Pulmonary artery endothelial cell (primary cell): ENCODE data around the gene CYGB. TPM values are rescaled to one million over a fixed set of nuclear protein-coding genes. Genes with fewer than 3 reads are reported as not detected.

Source experiments
- DNase-seq: peaks from one replicate; pipeline ENCODE4 v3.0.0-alpha.2; 2011; ENCODE audit warnings: low read depth, low spot score
- total RNA-seq: library from RNA; depleted of rRNA; stranded (reverse); fragments of >200 nt; gene quantifications from 2 replicates; pipeline ENCODE4 v1.2.3, GENCODE V29; 2014

The CYGB gene
- total RNA-seq, 1 donor from 2014 or later: 0.40 TPM

DNA sequence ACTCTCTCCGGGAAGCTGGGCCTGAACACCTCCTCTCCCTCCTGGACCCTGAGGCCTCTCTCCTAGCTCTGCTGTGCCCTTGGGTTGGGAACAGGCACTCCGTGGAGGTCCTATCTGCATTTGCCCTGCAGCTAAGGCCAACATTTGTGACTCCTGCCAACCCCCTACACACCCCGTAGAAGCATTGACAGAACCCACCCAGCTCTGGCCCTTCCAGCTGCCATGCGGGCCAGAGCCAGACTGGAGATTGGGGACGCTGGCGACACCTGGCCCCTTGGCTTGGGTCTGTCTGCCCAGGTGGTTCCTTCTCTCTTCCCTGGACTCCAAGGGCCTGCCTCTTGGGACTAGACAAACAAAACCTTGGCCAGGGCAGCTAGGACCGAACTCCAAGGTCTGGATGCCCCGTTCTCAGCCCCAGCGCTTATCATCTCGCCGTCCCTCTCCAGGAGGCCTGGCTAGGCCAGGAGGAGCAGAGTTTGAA is 35.6 kb downstream of the CYGB start:
- DNase-seq: no peak

DNA sequence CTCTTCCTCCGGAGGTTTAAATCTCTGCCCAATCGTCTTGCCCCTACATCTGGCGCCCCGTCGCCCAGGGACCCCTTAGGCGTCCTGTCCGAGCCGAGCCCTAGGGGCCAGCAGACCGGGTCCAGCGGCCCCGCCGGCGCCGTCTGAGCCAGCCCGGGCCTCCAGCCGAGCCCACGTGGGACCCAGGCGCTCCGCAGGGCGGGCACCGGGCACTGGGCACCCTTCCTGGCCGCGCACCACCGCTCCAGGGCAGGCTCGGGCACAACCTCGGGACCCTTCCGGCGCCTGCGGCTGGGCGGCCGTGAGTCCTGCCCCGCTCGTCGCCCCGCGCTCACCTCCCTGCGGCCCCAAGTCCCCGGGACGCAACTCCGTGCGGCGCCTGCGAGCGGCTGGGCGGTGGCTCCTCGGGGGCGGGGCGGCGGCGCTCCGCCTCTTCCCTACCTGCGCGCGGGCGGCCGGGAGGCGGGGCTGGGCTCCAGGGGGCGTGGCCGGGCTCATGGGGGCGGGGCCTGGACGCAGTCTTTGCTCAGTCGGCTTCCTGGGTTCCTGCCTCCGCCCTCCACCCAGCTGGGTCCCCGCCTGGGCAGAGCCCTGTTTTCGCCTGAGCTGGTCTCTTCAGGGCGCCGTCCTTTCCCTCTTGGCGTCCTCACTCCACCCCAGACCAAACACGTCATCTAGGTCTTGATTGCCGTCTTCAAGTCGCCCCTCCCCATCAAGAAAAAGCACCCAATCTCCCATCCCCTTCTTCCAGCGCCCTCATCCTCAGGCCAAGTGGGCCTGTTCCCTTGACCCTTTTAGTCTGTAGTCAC is 36.3 kb downstream of the CYGB start, which contains the start of gene RHBDF2:
Gene RHBDF2, minus strand, starts transcription at position 406 of the 809 bp plus-strand sequence. CDS start 19,899 bp downstream, outside the sequence.
- DNase-seq: no peak

DNA sequence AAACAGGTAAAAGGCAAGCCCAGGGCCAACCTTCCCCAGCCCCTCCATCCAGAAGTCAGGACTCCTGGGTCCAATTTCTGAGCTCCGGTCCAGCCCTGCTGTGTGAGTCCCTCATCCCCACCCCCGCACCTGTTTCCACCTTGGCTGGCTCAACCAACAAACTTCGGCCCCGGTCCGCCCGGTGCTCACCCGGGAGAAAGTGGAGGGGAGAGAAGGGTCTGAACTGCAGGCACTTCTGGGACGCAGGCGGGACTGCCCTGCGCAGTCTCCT is 36.8 kb downstream of the CYGB start:
- DNase-seq: no peak

DNA sequence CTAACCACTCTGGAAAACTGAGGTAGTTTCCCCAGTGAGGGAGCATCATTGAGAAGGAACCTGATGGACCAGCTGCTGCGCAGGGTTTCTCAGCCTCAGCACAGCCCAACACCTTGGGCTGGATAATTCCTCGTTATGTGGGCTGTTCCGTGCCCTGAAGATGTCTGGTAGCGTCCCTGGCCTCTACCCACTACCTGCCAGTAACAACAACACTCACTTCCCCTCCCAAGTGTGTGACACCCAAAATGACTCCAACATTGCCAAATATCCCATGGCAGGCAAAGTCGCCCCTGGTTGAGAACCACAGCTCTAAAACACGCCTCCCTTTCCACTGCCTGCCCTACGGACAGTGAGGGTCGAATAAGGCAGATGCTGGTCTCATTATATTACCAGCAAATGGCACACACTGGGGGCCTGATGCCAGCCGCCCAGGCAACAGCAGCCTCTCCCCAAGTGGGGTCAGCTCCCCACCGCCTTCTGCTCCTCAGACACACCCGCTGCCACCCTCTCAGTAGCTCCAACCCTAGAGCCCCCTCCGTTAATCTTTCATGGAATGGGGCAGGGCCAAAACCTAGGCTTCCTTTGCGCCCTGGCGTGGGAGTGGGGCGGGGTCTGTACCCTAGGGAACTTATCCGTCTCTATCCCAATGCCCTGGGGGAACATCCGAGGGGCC is 37.3 kb downstream of the CYGB start:
- no peak for DNase-seq

DNA sequence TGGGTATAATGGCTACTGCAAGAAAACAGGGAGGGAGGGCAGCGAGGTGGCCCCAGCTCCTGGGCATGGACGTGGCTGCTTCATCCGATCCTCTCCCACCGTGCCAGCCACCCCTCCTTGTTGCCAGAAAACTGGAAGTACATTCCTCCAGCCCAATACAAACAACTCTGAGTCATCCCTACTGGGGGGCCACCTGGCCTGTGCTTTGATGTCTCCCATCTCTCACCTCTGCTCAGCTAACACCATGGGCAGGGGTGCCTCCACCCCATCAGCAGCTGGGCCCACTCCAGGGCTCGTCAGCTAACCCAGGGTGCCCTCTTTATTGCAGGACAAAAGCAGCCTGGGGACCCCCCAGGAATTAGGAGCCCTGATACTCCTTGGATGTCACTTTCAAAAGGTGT is 38.2 kb downstream of the CYGB start:
- no peak for DNase-seq

DNA sequence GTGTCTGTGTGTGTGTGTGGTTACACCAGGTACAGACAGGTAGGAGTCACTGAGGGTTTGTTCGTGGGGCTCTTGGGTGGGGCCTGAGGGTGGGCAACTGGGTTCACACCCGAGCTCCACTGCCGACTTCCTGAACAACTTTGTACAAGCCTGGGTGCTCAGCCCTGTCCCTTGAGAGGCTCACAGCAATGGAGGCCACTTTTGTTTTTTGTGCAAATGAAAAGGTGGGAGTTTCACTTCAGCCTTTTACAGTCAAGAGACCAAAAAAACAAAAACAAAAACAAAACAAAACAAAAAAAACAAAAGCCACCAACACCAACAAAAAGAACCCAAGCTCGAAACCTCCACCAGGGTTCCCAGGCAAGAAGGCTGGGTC is 38.6 kb downstream of the CYGB start:
- no peak for DNase-seq

DNA sequence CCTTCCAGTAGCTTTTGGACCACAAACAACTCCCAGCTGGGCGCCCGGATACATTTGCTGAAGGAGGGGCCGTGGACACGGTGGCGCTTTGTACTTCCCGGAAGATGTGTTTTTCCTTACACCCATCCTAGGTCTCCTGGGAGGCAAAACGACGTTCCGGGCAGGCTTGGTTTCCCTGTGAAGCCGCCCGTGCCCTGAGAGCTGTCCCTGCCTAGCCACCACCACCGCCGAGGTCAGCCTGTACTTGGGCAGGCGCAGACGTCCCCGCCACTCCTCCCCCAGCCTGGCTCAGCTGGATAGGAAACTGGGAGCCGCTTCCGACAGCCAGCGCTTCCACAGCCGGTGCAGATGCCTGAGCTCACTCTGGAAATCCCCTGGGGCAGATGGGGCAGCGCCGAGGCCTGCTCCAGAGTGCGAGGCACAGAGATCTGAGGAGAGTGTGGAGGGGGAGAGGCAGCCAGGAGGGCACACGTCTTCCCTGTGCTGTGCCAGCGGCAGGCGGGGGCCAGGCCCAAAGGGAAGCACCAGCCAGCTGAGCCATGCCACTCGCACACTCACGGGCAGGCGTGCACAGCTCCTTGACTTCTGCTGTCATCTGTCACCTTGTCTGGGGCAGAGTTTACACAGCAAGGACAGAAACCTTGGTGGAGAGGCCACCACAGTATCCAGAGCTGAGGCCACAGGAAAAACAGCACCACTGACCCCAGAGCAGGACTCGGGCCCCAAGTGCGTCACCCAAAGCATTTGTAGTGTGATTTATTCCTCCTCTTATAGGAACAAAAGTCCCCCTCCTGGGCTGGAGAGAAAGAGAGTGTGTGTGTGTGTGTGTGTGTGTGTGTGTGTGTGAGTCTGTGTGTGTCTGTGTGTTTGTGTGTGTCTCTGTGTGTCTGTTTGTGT is 39.3 kb downstream of the CYGB start:
- peak; percentile 78 for DNase-seq

DNA sequence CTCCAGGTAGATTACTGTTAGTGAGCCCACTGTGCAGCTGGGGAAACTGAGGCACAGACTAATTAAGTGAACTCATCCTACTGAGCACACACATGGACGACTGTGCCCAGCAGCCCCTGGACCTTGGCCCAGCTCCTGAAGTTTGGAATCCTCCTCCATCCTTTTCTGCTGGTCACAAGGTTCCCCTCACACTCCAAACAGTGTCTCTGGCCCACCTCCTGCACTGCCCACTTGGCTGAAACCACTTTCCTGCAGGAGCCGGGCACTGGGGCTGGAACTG is 39.9 kb downstream of the CYGB start:
- no peak for DNase-seq

DNA sequence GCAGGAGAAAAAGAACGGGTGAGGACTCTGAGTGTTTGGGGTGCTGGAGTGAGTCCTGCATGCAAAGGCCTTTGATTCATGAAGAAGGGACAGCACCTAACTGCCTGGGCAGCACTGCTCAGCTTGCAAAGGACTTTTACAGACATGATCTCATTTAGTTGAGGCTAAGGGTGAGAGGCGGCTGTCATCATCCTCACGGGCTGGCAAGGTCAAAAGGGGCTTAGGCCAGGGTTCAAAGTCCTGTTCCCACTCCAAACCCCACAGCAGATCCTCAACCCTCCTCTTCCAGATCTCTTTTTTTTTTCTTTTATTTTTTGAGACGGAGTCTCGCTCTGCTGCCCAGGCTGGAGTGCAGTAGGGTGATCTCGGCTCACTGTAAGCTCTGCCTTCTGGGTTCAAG is 41.0 kb downstream of the CYGB start:
- DNase-seq: no peak

DNA sequence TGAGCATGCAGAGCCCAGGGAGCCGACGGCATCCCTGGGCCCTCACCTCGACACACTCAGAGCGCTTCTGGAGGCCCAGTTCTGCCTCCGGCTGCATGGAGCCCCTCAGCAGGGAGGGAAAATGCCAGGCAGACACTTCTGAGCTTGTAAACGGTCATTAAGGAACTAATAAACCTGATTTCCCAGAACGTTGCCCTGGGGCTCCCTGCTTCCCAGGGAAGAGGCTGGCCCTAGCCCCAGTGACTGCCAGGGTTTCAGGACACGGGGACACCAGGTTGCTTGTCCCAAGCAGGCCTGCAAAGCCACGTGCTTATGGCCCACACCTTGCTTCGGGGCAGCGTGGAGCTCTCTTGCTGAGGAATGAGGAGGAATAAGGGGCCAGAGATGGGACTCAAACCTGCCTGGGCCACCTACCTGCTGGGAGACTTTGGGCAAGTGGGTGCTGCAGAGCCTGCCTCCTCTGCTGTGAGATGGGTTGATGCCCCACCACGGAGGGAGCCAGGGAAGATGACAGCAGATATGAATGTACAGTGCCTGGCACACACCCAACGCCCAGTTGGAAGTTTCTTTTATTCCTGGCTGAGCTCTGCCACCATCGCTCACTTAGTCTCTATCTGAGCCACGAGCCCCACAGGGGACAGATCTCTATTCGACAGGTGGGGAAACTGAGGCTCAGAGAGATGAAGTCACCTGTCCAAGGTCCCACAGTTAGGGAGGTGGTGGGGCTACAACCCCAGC is 41.7 kb downstream of the CYGB start:
- no peak for DNase-seq

DNA sequence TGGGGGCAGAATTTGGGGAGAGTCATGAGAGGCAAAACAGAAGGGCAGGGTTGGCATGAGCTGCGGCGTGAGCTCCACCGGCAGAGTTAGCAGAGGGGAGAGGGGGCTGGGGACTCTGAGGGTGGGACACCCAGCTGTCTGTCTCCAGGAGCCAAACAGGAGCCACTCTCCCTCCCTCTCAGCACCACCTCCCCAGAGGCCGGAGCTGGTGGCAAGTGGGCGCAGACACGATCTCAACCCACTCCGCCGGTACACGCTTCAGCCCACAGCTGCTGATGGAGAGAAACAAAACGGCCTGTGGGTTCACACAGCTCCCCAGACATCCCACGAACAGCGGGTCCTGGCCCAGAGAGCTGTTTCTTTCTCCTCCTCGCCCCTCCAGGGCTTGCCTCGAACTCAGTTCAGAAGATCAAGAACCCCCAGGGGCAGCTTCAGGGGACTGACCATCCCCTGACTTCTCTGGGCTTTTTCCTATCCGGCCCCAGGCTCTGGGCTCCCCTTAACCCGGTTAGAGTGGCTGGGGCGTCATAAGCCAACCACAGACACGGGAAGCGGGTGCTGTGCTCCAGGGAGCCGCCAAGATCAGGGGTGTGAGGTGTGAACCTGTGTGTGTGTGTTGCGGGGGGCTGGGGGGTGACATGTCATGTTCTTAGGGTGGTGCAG is 43.9 kb downstream of the CYGB start:
- DNase-seq: no peak

DNA sequence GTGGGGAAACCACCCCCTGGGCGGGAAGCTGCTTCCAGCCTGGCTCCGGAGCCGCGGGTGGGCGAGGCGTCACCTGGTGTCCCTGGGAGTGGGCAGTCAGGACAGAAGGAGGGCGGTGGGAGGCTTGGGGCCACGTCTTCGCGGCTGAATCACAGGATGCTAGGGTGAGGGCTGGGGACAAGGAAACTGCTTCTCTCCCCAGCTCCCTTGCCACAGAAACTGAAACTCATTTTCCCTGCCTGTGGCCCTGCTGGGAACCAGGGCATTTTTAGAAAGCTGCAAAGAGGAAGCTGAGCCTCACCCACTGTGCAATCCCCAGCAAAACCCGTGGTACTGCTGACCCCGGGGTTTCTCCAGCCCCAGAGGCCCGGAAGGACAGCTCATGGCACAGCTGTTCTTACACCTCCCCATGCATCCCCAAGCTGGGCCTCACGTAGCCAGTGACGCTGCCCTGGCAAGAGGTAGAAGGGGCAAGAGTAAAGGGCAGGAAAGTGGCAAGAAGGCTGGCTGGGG is 44.5 kb downstream of the CYGB start:
- DNase-seq: peak; percentile 33

DNA sequence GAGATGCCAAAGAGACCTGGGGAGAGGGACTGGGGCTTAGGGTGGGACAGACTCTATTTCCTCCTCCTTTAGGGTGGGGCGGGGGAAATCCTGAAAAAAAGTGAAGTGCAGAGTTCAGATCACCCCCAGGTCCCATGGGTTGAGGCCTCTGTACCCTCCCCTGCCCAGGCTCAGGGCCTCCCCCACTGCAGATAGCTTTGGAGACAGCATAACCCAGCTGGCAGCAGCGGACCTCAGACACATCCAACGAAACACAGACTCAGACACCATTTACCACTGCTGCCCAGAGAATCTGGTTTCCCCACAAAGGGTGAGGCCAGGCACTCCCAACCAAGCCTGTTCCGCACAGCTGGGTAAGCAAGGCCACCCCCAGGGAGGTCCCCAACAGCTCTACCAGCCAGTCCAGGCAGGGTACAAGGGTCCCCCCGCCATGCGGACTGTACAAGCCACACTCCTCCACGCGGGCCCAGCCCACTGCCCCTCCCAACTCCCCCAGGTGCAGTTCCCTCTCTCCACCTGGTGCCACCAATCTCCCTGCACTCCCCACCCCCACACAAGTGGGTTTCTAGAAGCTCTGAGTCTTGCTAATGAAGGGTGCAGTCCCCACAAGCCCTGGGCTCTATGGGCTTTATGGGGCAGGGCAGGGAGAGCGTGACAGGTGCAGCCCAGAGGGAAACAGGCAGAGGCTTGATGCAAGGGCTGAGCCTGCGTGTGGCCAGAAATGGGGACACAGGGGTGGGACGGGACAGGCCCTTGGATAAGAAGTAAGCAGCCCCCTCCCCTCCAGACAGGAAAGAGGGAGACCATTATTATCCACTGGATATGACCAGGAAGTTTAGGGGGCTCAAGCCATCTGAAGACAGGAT is 45.2 kb downstream of the CYGB start:
- DNase-seq: no peak

DNA sequence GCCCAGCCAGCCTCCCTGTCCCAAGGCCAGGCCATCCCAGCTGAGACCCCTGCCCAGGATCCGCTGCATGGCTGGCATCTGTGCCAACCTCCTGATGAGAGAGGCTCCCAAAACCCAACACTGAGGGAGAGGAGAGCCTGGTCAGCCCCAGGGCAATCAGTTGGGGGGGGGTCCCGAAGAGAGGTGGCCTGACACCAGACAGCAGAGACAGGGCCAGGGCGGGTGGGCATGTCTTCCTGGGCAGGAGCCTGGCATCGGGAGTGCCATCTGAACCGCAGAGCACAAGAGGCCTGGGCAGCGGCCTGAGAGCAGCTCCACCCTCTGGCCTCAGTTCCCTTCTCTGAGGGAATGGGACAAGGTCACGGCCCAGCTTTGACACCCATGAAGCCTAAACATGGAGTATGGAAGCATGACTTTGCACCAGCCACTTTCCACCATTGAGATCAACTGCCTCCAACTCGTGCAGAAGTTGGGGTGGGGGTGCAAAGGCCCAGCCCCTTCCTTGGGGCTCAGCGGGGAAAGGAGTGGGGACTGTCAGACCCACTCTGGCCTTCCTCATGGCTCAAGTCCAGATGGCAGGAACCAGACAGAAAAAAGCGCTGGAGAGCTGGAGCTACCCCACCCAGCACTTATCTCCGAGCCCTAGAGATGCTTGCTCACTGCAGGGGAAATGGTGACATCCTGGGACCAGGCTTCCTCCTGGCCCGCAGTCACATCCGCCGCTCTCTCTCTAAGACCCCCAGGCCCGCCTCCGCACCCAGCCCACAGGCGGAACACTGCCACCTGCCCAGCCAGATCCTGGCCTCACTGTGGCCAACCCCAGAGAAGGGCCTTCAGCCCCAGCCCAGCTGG is 46.0 kb downstream of the CYGB start:
- DNase-seq: no peak

DNA sequence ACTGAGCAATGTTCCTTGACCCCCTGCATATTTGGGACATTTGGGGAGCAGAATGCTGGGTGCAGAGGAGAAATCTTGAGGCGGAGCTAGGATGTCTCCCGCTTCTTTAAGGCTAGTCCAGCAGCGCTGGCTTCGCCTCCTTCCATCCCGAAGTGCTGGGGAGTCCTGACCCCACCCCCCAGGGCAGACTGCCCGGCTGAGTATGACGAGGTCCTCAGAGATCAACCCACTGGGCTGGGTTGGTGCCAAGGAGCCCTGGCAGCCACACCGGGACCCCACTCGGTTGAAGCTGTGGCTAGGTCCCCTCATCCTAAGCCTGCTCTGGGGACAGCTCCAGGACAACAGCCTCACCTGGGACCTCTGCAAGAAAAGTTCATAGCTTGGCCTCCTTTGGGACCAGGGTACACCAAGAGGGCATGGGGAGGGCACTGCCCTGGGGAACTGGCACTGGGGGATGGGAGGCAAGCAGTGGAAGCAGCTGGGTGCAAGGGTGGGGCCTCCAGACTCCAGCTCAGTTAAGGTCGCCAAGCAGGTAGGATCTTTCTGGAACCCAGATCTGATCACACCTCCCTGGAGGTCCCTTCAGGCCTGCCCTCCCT is 47.3 kb downstream of the CYGB start:
- no peak for DNase-seq

DNA sequence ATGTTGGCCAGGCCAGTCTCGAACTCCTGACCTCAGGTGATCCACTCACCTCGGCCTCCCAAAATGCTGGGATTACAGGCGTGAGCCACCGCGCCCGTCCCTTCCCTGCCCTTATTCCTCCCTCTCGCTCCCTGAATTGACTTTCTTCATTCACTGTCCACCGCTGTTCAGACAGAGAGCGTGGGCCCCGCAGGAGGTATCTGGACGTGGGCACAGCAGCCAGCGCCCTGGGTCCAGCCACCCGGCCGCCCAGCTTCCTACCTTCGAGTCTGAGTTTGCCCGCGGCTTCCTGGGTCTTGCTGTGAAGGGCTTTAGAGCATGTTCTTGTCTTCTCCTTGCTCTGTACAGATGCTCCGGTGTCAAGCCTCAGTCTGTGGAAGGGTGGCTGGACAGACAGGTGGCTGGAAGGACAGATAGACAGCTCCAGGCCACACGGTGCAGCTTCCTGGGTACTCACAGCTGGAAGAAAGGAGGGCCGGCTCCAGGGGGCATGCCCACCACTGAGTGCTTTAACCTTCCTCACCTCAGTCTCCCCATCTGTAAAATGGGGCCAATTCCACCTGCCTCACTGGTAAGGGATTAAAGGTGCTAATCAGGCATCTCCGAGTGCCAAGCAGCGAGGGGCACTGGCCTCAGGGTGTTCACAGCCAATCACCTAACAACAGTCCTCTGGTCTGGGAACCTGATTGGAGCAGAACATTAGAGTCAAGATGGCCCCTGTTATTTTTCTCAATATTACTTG is 49.9 kb downstream of the CYGB start:
- no peak for DNase-seq

DNA sequence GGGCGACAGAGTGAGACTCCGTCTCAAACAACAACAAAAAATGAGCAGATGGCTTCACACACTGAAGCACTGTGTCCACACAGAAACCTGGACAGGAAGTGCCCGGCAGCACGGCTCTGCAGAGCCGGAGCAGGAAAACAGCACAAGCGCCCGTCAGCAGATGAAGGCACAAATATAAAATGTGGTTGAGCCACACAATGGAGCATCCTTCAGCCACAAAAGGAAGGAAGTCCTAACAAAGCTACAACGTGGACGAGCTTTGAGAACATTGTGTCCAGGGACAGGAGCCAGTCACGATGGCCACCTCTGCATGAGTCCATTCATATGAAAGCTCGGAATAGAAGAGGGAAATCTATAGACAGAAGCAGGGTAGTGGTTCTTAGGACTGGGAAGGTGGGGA is 51.9 kb downstream of the CYGB start:
- no peak for DNase-seq

DNA sequence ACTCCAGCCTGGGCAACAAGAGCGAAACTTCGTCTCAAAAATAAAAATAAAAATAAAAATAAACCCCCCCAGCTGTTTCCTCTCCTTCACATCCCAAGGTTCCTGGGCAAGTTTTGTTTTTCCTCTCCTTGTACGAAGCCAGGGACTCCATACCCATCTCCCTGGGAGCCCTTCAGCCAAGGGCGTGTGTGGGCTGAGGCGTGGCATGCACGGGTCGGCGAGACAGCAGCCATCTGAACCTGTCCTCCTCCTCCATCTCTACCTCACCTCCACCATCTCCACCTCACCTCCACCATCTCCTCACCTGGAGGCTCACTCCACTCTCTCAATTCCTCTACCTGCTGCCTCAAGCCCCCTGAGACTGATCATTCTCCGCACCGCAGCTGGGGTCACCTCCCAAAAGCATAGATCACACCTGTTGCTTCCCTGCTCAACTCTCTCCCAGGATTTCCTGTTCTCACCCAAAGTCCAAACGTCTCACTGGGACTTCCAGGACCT is 53.2 kb downstream of the CYGB start:
- no peak for DNase-seq
